Keratinocyte (primary cell): ENCODE measurements around the gene VAV2.

Experiments
- CTCF ChIP-seq, 3 experiments: IDR thresholded peaks in 1 of 3; conservative IDR thresholded peaks in 1 of 3; optimal IDR thresholded peaks in 1 of 3; 2 replicates in 2 of 3; 3 replicates in 1 of 3; pipeline versions ENCODE3 to v1.5.1; 2011; ENCODE audit warnings: low read length in 3 of 3, mild to moderate bottlenecking in 3 of 3, moderate library complexity in 2 of 3, control low read depth in 1 of 3, inconsistent platforms in 1 of 3; ENCODE audit not compliant: insufficient read depth in 2 of 3; ENCODE audit errors: extremely low read depth in 1 of 3
- EZH2 ChIP-seq: IDR thresholded peaks from one replicate; pipeline ENCODE4 v1.6.1; 2012; ENCODE audit warnings: inconsistent platforms, mild to moderate bottlenecking, low read length, moderate library complexity

- TF ChIP-seq CTCF (optimal IDR thresholded peaks at IDR 0.05 in 1 of 3, IDR thresholded peaks at IDR 0.05 in 1 of 3, conservative IDR thresholded peaks at IDR 0.05 in 1 of 3; ENCODE audit: extremely low read depth in 1 of 3, insufficient read depth in 2 of 3, low read length in 3 of 3) (no peak), EZH2 (no peak)
Observed at GRCh38 chr9:133714606-133715294, 277.4 kb downstream of the VAV2 start.
